Measurements from ENCODE around the gene NYAP2.

DNA sequence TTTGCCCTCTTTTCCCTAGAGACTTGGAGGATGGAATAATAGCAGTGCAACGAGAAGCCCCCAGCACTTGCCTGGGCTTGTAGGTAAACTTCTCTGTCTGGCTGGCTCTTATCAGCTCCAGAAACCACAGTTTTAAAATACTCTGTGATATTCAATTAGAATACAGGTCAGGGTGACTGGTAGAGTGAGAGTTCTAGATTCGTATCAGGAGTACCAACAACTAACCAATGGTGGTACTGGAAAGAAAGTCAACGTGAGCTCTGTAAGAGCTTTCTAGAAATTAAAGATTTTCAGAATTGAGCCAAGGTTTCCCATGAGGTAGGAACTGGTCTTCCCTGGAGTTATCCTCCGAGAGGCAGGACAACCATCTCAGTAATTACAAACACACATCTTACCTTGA lies 216.9 kb downstream of the NYAP2 start:
- TF ChIP-seq, protein P1, sequence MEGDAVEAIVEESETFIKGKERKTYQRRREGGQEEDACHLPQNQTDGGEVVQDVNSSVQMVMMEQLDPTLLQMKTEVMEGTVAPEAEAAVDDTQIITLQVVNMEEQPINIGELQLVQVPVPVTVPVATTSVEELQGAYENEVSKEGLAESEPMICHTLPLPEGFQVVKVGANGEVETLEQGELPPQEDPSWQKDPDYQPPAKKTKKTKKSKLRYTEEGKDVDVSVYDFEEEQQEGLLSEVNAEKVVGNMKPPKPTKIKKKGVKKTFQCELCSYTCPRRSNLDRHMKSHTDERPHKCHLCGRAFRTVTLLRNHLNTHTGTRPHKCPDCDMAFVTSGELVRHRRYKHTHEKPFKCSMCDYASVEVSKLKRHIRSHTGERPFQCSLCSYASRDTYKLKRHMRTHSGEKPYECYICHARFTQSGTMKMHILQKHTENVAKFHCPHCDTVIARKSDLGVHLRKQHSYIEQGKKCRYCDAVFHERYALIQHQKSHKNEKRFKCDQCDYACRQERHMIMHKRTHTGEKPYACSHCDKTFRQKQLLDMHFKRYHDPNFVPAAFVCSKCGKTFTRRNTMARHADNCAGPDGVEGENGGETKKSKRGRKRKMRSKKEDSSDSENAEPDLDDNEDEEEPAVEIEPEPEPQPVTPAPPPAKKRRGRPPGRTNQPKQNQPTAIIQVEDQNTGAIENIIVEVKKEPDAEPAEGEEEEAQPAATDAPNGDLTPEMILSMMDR (conservative IDR thresholded peaks at IDR 0.05 in 1 of 2, IDR thresholded peaks at IDR 0.05 in 1 of 2; ENCODE audit: extremely low read depth in 1 of 2, insufficient read depth in 1 of 2, low read depth in 1 of 2, low read length in 2 of 2), result no peak
- TF ChIP-seq EZH2 (IDR thresholded peaks at IDR 0.05; ENCODE audit: borderline replicate concordance, low read length), result no peak
